GM23338 (cell line): ENCODE data around the gene DYNLT4. TPM values are rescaled to one million over a fixed set of nuclear protein-coding genes. Genes with fewer than 3 reads are reported as not detected.

Experiments
- ATAC-seq: fragments of 200-7000 bp; cut with Tn5 transposase; 3 replicates; pipeline ENCODE4 v1.9.1; 2020
- DNase-seq: peaks from one replicate; pipeline ENCODE4 v3.0.0-alpha.2; 2015; ENCODE audit warnings: low spot score
- H2AFZ ChIP-seq: fragments of 200-600 bp; sonication (generic); 2 replicates; pipeline ENCODE4 v1.8.0; 2016; ENCODE audit warnings: antibody characterized with exemption, mild to moderate bottlenecking, moderate library complexity
- H3F3A ChIP-seq: fragments of 200-600 bp; sonication (generic); replicated peaks from 2 replicates; pipeline ENCODE4 v1.8.0; 2017; ENCODE audit warnings: antibody characterized with exemption, mixed run types, low read depth
- H3K27ac ChIP-seq: fragments of 200-600 bp; sonication (generic); 2 replicates; pipeline ENCODE4 v1.6.1; 2016; ENCODE audit warnings: low read depth
- H3K27me3 ChIP-seq: fragments of 200-600 bp; sonication (generic); 2 replicates; pipeline ENCODE4 v1.8.0; 2016; ENCODE audit warnings: mild to moderate bottlenecking, mixed run types, moderate library complexity; ENCODE audit not compliant: insufficient read depth
- H3K36me3 ChIP-seq: fragments of 200-600 bp; sonication (generic); 2 replicates; pipeline ENCODE4 v1.8.0; 2016; ENCODE audit warnings: mild to moderate bottlenecking; ENCODE audit not compliant: insufficient read depth
- H3K4me1 ChIP-seq: fragments of 200-600 bp; sonication (generic); 2 replicates; pipeline ENCODE4 v1.8.0; 2016; ENCODE audit warnings: mild to moderate bottlenecking, moderate library complexity; ENCODE audit not compliant: insufficient read depth
- H3K4me2 ChIP-seq: fragments of 200-600 bp; sonication (generic); 2 replicates; pipeline ENCODE4 v1.7.1; 2017; ENCODE audit warnings: mixed run types
- H3K4me3 ChIP-seq: fragments of 200-600 bp; sonication (generic); 2 replicates; pipeline ENCODE4 v1.6.1; 2016; ENCODE audit warnings: mixed run types
- H3K79me2 ChIP-seq: fragments of 200-600 bp; sonication (generic); replicated peaks from 2 replicates; pipeline ENCODE4 v1.8.0; 2017; ENCODE audit warnings: mild to moderate bottlenecking; ENCODE audit not compliant: insufficient read depth
- H3K9me2 ChIP-seq: fragments of 200-600 bp; sonication (generic); 2 replicates; pipeline ENCODE4 v1.8.0; 2017; ENCODE audit not compliant: insufficient read depth
- H4K20me1 ChIP-seq: fragments of 200-600 bp; sonication (generic); replicated peaks from 2 replicates; pipeline ENCODE4 v1.8.0; 2017; ENCODE audit warnings: mild to moderate bottlenecking; ENCODE audit not compliant: insufficient read depth
- H3K27ac Mint-ChIP-seq: 2 replicates; pipeline ENCODE4 v1.8.0; 2020; ENCODE audit warnings: inconsistent platforms, mild to moderate bottlenecking, moderate library complexity, mixed read lengths
- H3K27me3 Mint-ChIP-seq: 3 replicates; pipeline ENCODE4 v1.8.0; 2022; ENCODE audit warnings: low read depth, mild to moderate bottlenecking, moderate library complexity, mixed read lengths, inconsistent platforms; ENCODE audit not compliant: insufficient read depth, poor library complexity
- H3K36me3 Mint-ChIP-seq: 3 replicates; pipeline ENCODE4 v1.8.0; 2021; ENCODE audit warnings: low read depth, mild to moderate bottlenecking, inconsistent platforms, moderate library complexity, mixed read lengths
- H3K4me1 Mint-ChIP-seq: 3 replicates; pipeline ENCODE4 v1.8.0; 2020; ENCODE audit warnings: mild to moderate bottlenecking, inconsistent platforms, mixed read lengths
- H3K4me3 Mint-ChIP-seq: 3 replicates; pipeline ENCODE4 v1.8.0; 2021; ENCODE audit warnings: moderate library complexity, mild to moderate bottlenecking, inconsistent platforms, mixed read lengths
- H3K9me3 Mint-ChIP-seq: 3 replicates; pipeline ENCODE4 v1.8.0; 2020; ENCODE audit warnings: moderate library complexity, mild to moderate bottlenecking, inconsistent platforms, mixed read lengths
- CREB1 ChIP-seq: fragments of 250-450 bp; sonication (Bioruptor Pico); IDR thresholded peaks from 2 replicates; pipeline ENCODE4 v1.5.0; 2020; ENCODE audit warnings: low read depth, mild to moderate bottlenecking, moderate library complexity
- EZH2 ChIP-seq: fragments of 200-600 bp; sonication (generic); IDR thresholded peaks from one replicate; pipeline ENCODE4 v1.8.0; 2017; ENCODE audit warnings: antibody characterized with exemption, mild to moderate bottlenecking, low read depth; ENCODE audit not compliant: unreplicated experiment
- EZH2phosphoT487 ChIP-seq: fragments of 200-600 bp; sonication (generic); IDR thresholded peaks from one replicate; pipeline ENCODE4 v1.8.1; 2018; ENCODE audit warnings: antibody characterized with exemption; ENCODE audit not compliant: unreplicated experiment
- NANOG ChIP-seq: IDR thresholded peaks from 2 replicates; pipeline ENCODE4 v1.6.1; 2016; ENCODE audit warnings: antibody characterized with exemption, borderline replicate concordance
- STAT1 ChIP-seq: IDR thresholded peaks from one replicate; pipeline ENCODE4 v1.6.1; 2016; ENCODE audit warnings: antibody characterized with exemption; ENCODE audit not compliant: unreplicated experiment
- ZNF114 ChIP-seq: fragments of 250-450 bp; sonication (Bioruptor Pico); IDR thresholded peaks from 2 replicates; pipeline ENCODE4 v1.5.0; 2020; ENCODE audit warnings: mild to moderate bottlenecking, moderate library complexity
- polyA plus RNA-seq: library from polyadenylated mRNA; unstranded; fragments of >200 nt; fragmentation: Nextera tagmentation; extraction: Ambion mirVana; gene quantifications from 2 replicates; pipeline ENCODE4 v1.2.1, GENCODE V29; 2016
- total RNA-seq: library from RNA; depleted of rRNA; stranded (reverse); fragments of >200 nt; shearing (Covaris generic); gene quantifications from 2 replicates; pipeline ENCODE4 v1.2.3, GENCODE V29; 2014
- TF ChIP-seq, protein P1 (sequence below): IDR thresholded peaks from 2 replicates; pipeline ENCODE4 v1.6.1; 2016; ENCODE audit warnings: antibody characterized with exemption
- TF ChIP-seq, protein P2 (sequence below), 2 experiments: fragments of 200-600 bp in 1 of 2; sonication (generic) in 1 of 2; conservative IDR thresholded peaks; 2 replicates each; pipeline versions ENCODE4 v1.5.1 to v1.6.1; 2016 to 2017; ENCODE audit warnings: antibody characterized with exemption in 2 of 2, low read depth in 2 of 2, mild to moderate bottlenecking in 2 of 2, moderate library complexity in 1 of 2
- TF ChIP-seq, protein P3 (sequence below): fragments of 250-450 bp; sonication (Bioruptor Pico); IDR thresholded peaks from 2 replicates; pipeline ENCODE4 v1.5.0; 2020; ENCODE audit warnings: mild to moderate bottlenecking, moderate library complexity
- TF ChIP-seq, protein P4 (sequence below): IDR thresholded peaks from one replicate; pipeline ENCODE4 v1.6.1; 2018; ENCODE audit warnings: antibody characterized with exemption; ENCODE audit not compliant: unreplicated experiment

Gene DYNLT4
- total and polyA plus RNA-seq, 2 experiments from 2014 or later: 0.73 TPM; not detected in 1

DNA sequence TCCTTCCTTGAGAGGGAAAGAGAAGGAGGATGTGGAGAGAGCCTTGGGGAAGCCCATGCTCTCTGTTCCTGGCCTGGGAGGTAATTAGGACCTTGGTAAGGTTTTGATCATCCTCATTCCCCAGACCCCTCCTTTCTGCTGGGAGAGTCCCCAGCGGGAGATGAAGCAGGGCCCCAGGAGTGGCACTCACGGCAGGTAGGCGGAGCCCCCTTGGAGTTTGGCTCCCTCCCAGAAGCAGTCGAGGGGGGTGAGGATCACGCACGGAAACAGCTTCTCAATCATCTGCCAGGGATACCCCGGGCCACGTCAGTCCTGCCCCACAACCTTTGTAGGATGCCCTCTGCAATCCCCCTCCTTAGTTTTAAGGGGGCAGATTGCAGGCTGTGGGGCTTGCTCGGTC, 24.4 kb upstream of the DYNLT4 start:
- Histone ChIP-seq H3K4me2 (no peak overlapping the region), H3K79me2 (no peaks in the 10 kb centered on the region), H3K27me3 (no peaks in the 10 kb centered on the region), H3K4me3 (no peak overlapping the region), H3K36me3 (no peaks in the 10 kb centered on the region), H2AFZ (peak overlapping the region; percentile 78), H3K27ac (no peak overlapping the region), H3K4me1 (no peaks in the 10 kb centered on the region), H3F3A (no peaks in the 10 kb centered on the region), H3K9me2 (no peaks in the 10 kb centered on the region), H4K20me1 (no peaks in the 10 kb centered on the region)
- Mint-ChIP-seq H3K36me3 (no peaks in the 10 kb centered on the region), H3K27ac (no peak overlapping the region), H3K27me3 (peaks cover 5% of the 10 kb centered on the region), H3K4me3 (no peak overlapping the region), H3K9me3 (no peaks in the 10 kb centered on the region), H3K4me1 (peaks cover 15% of the 10 kb centered on the region)
- DNase-seq: no peak
- no peak for ATAC-seq
- TF ChIP-seq EZH2 (no peak), NANOG (no peak), EZH2phosphoT487 (no peak), ZNF114 (CRISPR knock-in tag) (no peak), CREB1 (CRISPR knock-in tag) (no peak), STAT1 (no peak)
- TF ChIP-seq, protein P1, sequence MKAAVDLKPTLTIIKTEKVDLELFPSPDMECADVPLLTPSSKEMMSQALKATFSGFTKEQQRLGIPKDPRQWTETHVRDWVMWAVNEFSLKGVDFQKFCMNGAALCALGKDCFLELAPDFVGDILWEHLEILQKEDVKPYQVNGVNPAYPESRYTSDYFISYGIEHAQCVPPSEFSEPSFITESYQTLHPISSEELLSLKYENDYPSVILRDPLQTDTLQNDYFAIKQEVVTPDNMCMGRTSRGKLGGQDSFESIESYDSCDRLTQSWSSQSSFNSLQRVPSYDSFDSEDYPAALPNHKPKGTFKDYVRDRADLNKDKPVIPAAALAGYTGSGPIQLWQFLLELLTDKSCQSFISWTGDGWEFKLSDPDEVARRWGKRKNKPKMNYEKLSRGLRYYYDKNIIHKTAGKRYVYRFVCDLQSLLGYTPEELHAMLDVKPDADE: no peak
- TF ChIP-seq, protein P2, sequence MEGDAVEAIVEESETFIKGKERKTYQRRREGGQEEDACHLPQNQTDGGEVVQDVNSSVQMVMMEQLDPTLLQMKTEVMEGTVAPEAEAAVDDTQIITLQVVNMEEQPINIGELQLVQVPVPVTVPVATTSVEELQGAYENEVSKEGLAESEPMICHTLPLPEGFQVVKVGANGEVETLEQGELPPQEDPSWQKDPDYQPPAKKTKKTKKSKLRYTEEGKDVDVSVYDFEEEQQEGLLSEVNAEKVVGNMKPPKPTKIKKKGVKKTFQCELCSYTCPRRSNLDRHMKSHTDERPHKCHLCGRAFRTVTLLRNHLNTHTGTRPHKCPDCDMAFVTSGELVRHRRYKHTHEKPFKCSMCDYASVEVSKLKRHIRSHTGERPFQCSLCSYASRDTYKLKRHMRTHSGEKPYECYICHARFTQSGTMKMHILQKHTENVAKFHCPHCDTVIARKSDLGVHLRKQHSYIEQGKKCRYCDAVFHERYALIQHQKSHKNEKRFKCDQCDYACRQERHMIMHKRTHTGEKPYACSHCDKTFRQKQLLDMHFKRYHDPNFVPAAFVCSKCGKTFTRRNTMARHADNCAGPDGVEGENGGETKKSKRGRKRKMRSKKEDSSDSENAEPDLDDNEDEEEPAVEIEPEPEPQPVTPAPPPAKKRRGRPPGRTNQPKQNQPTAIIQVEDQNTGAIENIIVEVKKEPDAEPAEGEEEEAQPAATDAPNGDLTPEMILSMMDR (conservative IDR thresholded peaks at IDR 0.05; ENCODE audit: low read depth in 2 of 2): no peak
- TF ChIP-seq, protein P3, sequence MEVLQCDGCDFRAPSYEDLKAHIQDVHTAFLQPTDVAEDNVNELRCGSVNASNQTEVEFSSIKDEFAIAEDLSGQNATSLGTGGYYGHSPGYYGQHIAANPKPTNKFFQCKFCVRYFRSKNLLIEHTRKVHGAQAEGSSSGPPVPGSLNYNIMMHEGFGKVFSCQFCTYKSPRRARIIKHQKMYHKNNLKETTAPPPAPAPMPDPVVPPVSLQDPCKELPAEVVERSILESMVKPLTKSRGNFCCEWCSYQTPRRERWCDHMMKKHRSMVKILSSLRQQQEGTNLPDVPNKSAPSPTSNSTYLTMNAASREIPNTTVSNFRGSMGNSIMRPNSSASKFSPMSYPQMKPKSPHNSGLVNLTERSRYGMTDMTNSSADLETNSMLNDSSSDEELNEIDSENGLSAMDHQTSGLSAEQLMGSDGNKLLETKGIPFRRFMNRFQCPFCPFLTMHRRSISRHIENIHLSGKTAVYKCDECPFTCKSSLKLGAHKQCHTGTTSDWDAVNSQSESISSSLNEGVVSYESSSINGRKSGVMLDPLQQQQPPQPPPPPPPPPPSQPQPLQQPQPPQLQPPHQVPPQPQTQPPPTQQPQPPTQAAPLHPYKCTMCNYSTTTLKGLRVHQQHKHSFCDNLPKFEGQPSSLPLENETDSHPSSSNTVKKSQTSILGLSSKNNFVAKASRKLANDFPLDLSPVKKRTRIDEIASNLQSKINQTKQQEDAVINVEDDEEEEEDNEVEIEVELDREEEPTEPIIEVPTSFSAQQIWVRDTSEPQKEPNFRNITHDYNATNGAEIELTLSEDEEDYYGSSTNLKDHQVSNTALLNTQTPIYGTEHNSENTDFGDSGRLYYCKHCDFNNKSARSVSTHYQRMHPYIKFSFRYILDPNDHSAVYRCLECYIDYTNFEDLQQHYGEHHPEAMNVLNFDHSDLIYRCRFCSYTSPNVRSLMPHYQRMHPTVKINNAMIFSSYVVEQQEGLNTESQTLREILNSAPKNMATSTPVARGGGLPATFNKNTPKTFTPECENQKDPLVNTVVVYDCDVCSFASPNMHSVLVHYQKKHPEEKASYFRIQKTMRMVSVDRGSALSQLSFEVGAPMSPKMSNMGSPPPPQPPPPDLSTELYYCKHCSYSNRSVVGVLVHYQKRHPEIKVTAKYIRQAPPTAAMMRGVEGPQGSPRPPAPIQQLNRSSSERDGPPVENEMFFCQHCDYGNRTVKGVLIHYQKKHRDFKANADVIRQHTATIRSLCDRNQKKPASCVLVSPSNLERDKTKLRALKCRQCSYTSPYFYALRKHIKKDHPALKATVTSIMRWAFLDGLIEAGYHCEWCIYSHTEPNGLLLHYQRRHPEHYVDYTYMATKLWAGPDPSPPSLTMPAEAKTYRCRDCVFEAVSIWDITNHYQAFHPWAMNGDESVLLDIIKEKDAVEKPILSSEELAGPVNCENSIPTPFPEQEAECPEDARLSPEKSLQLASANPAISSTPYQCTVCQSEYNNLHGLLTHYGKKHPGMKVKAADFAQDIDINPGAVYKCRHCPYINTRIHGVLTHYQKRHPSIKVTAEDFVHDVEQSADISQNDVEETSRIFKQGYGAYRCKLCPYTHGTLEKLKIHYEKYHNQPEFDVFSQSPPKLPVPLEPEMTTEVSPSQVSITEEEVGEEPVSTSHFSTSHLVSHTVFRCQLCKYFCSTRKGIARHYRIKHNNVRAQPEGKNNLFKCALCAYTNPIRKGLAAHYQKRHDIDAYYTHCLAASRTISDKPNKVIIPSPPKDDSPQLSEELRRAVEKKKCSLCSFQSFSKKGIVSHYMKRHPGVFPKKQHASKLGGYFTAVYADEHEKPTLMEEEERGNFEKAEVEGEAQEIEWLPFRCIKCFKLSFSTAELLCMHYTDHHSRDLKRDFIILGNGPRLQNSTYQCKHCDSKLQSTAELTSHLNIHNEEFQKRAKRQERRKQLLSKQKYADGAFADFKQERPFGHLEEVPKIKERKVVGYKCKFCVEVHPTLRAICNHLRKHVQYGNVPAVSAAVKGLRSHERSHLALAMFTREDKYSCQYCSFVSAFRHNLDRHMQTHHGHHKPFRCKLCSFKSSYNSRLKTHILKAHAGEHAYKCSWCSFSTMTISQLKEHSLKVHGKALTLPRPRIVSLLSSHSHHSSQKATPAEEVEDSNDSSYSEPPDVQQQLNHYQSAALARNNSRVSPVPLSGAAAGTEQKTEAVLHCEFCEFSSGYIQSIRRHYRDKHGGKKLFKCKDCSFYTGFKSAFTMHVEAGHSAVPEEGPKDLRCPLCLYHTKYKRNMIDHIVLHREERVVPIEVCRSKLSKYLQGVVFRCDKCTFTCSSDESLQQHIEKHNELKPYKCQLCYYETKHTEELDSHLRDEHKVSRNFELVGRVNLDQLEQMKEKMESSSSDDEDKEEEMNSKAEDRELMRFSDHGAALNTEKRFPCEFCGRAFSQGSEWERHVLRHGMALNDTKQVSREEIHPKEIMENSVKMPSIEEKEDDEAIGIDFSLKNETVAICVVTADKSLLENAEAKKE (CRISPR knock-in tag): no peak
- TF ChIP-seq, protein P4, sequence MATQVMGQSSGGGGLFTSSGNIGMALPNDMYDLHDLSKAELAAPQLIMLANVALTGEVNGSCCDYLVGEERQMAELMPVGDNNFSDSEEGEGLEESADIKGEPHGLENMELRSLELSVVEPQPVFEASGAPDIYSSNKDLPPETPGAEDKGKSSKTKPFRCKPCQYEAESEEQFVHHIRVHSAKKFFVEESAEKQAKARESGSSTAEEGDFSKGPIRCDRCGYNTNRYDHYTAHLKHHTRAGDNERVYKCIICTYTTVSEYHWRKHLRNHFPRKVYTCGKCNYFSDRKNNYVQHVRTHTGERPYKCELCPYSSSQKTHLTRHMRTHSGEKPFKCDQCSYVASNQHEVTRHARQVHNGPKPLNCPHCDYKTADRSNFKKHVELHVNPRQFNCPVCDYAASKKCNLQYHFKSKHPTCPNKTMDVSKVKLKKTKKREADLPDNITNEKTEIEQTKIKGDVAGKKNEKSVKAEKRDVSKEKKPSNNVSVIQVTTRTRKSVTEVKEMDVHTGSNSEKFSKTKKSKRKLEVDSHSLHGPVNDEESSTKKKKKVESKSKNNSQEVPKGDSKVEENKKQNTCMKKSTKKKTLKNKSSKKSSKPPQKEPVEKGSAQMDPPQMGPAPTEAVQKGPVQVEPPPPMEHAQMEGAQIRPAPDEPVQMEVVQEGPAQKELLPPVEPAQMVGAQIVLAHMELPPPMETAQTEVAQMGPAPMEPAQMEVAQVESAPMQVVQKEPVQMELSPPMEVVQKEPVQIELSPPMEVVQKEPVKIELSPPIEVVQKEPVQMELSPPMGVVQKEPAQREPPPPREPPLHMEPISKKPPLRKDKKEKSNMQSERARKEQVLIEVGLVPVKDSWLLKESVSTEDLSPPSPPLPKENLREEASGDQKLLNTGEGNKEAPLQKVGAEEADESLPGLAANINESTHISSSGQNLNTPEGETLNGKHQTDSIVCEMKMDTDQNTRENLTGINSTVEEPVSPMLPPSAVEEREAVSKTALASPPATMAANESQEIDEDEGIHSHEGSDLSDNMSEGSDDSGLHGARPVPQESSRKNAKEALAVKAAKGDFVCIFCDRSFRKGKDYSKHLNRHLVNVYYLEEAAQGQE: no peak
